Neutrophil (primary cell): ENCODE data around the gene APBA2.

ENCODE experiments used
- H3K27ac ChIP-seq: fragments of 200-600 bp; sonication (generic); 2 replicates; pipeline ENCODE4 v1.5.1; 2016; ENCODE audit warnings: mild to moderate bottlenecking, moderate library complexity
- H3K27me3 ChIP-seq: fragments of 200-600 bp; sonication (generic); 2 replicates; pipeline ENCODE4 v1.6.0; 2016; ENCODE audit warnings: mild to moderate bottlenecking
- H3K36me3 ChIP-seq: fragments of 200-600 bp; sonication (generic); 2 replicates; pipeline ENCODE4 v1.5.1; 2017
- H3K4me1 ChIP-seq, 2 experiments: fragments of 200-600 bp in 1 of 2; sonication (generic) in 1 of 2; 1 replicate in 1 of 2; 2 replicates in 1 of 2; pipeline versions ENCODE4 v1.5.1 to v1.6.1; 2013 to 2016; ENCODE audit warnings: low read depth in 1 of 2, low read length in 1 of 2, mild to moderate bottlenecking in 1 of 2, moderate library complexity in 1 of 2; ENCODE audit not compliant: control insufficient read depth in 1 of 2, insufficient read depth in 1 of 2
- H3K4me3 ChIP-seq, 2 experiments: fragments of 200-600 bp in 1 of 2; sonication (generic) in 1 of 2; 1 replicate in 1 of 2; 2 replicates in 1 of 2; pipeline ENCODE4 v1.5.1; 2013 to 2016; ENCODE audit warnings: low read depth in 1 of 2, low read length in 1 of 2, mild to moderate bottlenecking in 1 of 2, moderate library complexity in 1 of 2
- H3K9me3 ChIP-seq: fragments of 200-600 bp; sonication (generic); 2 replicates; pipeline ENCODE4 v1.5.1; 2016
- TF ChIP-seq, protein P1 (sequence below): fragments of 200-600 bp; sonication (generic); IDR thresholded peaks from 2 replicates; pipeline ENCODE4 v1.5.1; 2016; ENCODE audit warnings: antibody characterized with exemption

APBA2 gene

DNA sequence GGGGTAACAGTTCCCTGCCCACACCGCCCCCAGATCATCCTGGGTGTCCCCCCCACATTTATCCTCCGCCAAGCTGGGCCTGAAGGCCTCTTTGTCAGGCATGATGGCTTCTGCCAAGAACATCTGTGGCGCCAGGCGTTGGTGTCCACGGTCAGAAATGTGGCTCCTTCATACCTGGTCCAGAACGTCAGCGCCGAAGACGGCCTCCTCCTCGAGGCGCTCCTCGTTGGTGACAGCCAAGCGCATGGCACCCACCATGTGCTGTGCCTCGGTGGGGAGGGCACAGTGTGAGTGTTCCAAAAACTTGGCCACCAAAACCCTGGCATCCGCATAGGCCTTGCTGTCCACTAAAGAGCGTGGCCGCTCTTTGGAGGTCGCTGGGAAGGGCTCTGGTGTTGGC lies 237.4 kb downstream of the APBA2 start:
- no peaks in the 10 kb centered on the region for H3K36me3 ChIP-seq
- no peaks in the 10 kb centered on the region for H3K9me3 ChIP-seq
- no peak overlapping the region for H3K4me3 ChIP-seq
- H3K27ac ChIP-seq, result no peak overlapping the region
- no peaks in the 10 kb centered on the region for H3K4me1 ChIP-seq
- TF ChIP-seq, protein P1, sequence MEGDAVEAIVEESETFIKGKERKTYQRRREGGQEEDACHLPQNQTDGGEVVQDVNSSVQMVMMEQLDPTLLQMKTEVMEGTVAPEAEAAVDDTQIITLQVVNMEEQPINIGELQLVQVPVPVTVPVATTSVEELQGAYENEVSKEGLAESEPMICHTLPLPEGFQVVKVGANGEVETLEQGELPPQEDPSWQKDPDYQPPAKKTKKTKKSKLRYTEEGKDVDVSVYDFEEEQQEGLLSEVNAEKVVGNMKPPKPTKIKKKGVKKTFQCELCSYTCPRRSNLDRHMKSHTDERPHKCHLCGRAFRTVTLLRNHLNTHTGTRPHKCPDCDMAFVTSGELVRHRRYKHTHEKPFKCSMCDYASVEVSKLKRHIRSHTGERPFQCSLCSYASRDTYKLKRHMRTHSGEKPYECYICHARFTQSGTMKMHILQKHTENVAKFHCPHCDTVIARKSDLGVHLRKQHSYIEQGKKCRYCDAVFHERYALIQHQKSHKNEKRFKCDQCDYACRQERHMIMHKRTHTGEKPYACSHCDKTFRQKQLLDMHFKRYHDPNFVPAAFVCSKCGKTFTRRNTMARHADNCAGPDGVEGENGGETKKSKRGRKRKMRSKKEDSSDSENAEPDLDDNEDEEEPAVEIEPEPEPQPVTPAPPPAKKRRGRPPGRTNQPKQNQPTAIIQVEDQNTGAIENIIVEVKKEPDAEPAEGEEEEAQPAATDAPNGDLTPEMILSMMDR, result no peak
- H3K27me3 ChIP-seq, result no peaks in the 10 kb centered on the region

DNA sequence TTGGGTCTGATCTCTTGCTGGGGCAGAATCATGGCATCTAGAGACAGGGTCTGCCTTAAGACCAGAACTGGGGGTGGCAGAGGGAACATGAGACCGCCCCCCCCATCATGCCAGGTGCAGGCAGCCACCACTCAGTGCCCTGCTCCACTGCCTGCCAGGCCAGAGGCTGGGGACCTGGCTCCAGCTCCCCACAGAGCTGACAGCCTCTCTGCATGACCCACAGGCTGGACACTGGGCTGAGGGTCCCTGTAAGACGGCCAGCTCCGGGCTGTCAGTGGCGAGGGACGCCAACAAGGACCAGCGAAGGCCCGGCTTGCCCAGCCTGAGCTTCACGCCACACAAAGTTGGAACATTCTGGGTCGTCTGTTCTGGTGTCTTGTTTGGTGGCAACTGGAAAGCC lies 238.2 kb downstream of the APBA2 start:
- Histone ChIP-seq H3K27ac (no peak overlapping the region), H3K9me3 (no peaks in the 10 kb centered on the region), H3K4me3 (no peak overlapping the region), H3K27me3 (no peaks in the 10 kb centered on the region), H3K36me3 (no peaks in the 10 kb centered on the region), H3K4me1 (no peaks in the 10 kb centered on the region)
- TF ChIP-seq, protein P1, result no peak

DNA sequence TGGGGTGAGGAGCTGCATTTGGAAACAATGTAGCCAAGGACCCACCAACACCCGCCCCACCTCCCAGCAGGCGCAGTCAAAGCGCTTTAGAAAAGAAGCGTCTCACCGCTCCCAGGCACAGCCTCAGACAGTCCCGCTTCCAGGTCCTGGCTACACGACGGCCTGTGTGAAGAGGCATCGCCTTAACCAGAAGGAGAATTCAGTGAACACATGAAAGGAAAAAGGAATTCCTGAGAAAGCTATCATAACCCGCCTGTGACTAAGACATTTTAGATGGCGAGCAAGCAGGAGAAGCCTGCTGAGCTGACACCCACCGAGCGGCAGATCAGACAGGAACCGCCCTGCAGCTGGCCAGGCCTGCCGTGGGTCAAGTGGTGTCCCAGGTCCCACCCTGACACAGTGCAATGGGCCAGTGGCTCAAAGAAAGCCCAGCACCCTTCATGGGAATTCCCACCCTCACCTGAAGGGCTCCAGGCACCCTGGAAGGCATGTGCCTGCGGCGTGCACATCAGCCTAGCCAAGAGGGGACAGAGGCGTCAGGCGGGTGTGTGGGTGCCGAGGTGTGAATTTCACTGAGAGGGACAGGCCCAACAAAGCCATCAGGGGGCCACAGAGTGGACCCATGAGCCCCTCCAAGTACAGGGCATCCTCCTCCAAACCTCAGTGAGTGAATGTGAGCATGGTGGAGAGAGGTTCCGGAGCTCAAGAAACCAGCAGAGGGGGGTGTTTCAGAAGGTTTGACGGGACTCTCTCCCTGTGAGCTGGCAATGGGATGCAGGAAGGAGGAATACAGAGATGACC lies 239.0 kb downstream of the APBA2 start:
- Histone ChIP-seq H3K4me1 (no peaks in the 10 kb centered on the region), H3K27me3 (no peaks in the 10 kb centered on the region), H3K4me3 (no peak overlapping the region), H3K36me3 (no peaks in the 10 kb centered on the region), H3K9me3 (no peaks in the 10 kb centered on the region), H3K27ac (no peak overlapping the region)
- TF ChIP-seq, protein P1, result no peak

DNA sequence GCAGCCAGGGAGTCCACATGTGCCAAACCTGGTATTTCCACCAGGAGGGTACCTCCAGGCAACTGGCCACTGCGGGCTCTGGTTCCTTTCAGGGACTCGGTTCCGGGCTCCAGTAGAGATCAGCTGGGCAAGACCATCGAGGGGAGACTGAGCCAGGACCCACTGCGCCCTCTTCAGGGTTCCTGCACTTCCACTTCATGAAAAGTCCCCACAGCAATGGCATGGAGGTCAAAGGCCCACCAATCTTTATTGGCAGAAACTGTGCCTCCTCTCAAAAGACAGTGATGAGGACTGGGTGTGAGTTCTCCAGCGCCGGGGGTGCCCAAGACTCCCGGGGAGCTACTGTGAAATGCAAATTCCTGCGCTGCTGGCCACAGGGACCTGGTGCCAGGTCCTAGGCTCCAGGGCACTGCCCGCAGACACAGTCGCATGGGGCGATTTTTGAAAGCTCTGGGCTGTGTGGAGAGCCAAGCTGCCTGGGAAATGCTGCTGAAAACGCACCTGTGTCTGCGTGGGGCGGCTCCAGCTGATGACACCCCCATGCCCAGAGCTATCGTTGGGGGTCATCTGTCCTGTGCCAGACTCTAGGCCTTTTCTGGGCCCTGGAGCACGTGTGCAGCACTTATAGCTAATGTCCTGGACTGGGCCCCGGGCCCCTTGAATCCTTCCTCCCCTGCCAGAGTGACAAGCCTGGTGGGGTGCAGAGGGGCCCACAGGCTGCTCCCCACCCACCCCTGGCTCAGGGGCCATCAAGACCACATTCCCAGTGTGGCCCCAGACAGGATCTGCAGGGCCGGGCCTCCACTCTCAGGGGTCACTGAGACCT lies 239.8 kb downstream of the APBA2 start:
- TF ChIP-seq, protein P1, result no peak
- no peak overlapping the region for H3K4me3 ChIP-seq

DNA sequence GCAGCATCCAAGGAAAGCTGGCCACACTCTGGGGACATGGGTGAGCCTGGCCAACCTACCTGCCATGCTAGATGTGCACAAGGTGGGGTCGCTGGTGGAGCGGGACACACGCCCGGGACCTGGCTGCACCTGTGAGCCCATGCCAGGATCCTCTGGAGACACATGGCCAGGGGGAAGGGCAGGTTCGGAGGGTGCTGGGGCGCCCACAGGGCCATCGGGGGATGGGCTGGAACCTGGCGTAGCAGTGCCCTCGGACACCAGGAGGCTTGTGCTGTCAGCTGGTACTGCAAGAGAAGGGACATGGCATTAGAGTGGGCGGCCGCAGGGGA lies 240.4 kb downstream of the APBA2 start:
- no peaks in the 10 kb centered on the region for H3K27me3 ChIP-seq

More for the DNA sequence above, 239.8 kb downstream of the APBA2 start:
- no peaks in the 10 kb centered on the region for H3K27me3 ChIP-seq
- no peak overlapping the region for H3K27ac ChIP-seq
- no peaks in the 10 kb centered on the region for H3K36me3 ChIP-seq
- H3K9me3 ChIP-seq, result no peaks in the 10 kb centered on the region
- H3K4me1 ChIP-seq, result no peaks in the 10 kb centered on the region

More for the DNA sequence above, 240.4 kb downstream of the APBA2 start:
- Histone ChIP-seq H3K9me3 (no peaks in the 10 kb centered on the region), H3K4me3 (no peak overlapping the region), H3K4me1 (no peaks in the 10 kb centered on the region), H3K36me3 (no peaks in the 10 kb centered on the region), H3K27ac (no peak overlapping the region)
- TF ChIP-seq, protein P1, result no peak
